HEK293T (cell line): ENCODE measurements around the gene ADCY2.

Experiments used
- BHLHE40 ChIP-seq: fragments of 450-650 bp; IDR thresholded peaks from 2 replicates; pipeline ENCODE4 v1.6.1; 2016; ENCODE audit warnings: mild to moderate bottlenecking, moderate library complexity, borderline replicate concordance
- FOXM1 ChIP-seq: fragments of 450-650 bp; IDR thresholded peaks from 2 replicates; pipeline ENCODE4 v1.6.1; 2017; ENCODE audit warnings: mild to moderate bottlenecking, borderline replicate concordance
- HDGF ChIP-seq: fragments of 450-650 bp; IDR thresholded peaks from 2 replicates; pipeline ENCODE4 v1.6.1; 2017; ENCODE audit warnings: antibody characterized with exemption, borderline replicate concordance
- L3MBTL2 ChIP-seq: fragments of 450-650 bp; conservative IDR thresholded peaks from 2 replicates; pipeline ENCODE4 v1.6.1; 2016; ENCODE audit warnings: mild to moderate bottlenecking
- LEF1 ChIP-seq: fragments of 450-650 bp; IDR thresholded peaks from 2 replicates; pipeline ENCODE4 v1.6.1; 2017; ENCODE audit warnings: mild to moderate bottlenecking, borderline replicate concordance
- SP1 ChIP-seq: fragments of 450-650 bp; IDR thresholded peaks from 2 replicates; pipeline ENCODE4 v1.6.1; 2017
- SUZ12 ChIP-seq: fragments of 450-650 bp; IDR thresholded peaks from 2 replicates; pipeline ENCODE4 v1.6.1; 2016; ENCODE audit warnings: mild to moderate bottlenecking

DNA sequence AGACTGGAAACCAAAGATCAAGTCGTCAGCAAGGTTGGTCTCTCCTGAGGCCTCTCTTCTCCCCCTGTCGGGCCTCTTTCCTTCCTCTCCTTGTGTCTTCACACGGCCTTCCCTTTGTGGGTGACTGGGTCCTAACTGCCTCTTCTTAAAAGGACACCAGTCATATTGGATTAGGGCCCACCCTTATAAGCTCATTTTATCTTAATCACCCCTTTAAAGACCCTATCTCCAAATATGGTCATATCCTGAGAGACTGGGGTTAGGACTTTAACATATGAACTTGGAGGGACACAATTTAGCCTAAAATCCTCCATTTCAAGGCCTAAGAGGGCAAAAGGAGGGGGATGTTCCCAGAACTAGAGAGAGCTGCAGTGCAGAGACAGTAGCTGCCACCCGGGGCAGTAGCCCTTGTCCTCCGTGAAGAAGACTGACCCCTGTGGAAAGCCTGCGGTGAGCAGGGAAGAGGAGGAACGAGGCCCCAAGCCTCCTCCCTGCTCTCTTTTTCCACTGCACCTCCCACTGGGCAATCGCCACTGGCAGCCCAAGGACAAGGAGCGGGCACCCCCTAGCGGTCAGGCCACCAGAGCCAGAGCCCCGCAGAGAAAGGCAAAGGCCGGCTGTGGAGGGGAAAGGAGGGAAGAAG lies 420.1 kb downstream of the ADCY2 start:
- TF ChIP-seq FOXM1, result no peak
- TF ChIP-seq BHLHE40, result no peak
- no peak for TF ChIP-seq SP1
- TF ChIP-seq LEF1, result no peak
- no peak for TF ChIP-seq L3MBTL2
- TF ChIP-seq SUZ12, result no peak
- TF ChIP-seq HDGF, result no peak
